ENCODE data around the gene SEC24B. TPM values are rescaled to one million over a fixed set of nuclear protein-coding genes. Genes with fewer than 3 reads are reported as not detected.

SEC24B gene
- total and polyA plus RNA-seq, 2 donors, result 19.8 to 37.8 TPM

- no peak for DNase-seq (ENCODE audit: extremely low spot score)
- WGBS, result 72% methylated on average over 2 of the region's 2 CpGs
- Histone ChIP-seq H3K27ac (ENCODE audit: low read depth) (no peak overlapping the region), H3K36me3 (ENCODE audit: insufficient read depth) (no peaks in the 10 kb centered on the region), H3K4me3 (ENCODE audit: low read depth, low read length) (no peak overlapping the region), H3K4me1 (ENCODE audit: insufficient read depth) (no peaks in the 10 kb centered on the region)
Observed at GRCh38 chr4:109589119-109589518, 155.5 kb downstream of the SEC24B start.

GRCh38 chr4:109589605-109590004, 156.0 kb downstream of the SEC24B start:
- no peak for DNase-seq (ENCODE audit: extremely low spot score)
- Histone ChIP-seq H3K27ac (ENCODE audit: low read depth) (no peak overlapping the region), H3K4me3 (ENCODE audit: low read depth, low read length) (no peak overlapping the region), H3K4me1 (ENCODE audit: insufficient read depth) (no peaks in the 10 kb centered on the region), H3K36me3 (ENCODE audit: insufficient read depth) (no peaks in the 10 kb centered on the region)
- 36% methylated on average over 2 of the region's 2 CpGs for WGBS

Small RNAs within 50 kb of the gene (small RNA-seq; reads per million reads assigned to genes)
- gene MIR576 (4.5 reads per million, percentile 91 among the genes with 10 or more reads in this experiment), gene RN7SL55P (not detected)

Other genes starting within 250 kb of the SEC24B start
- gene COL25A1, start 131.2 kb upstream of the SEC24B start, total RNA-seq, result 16.4 TPM
- 1.4 TPM for gene COL25A1, start 131.2 kb upstream of the SEC24B start, polyA plus RNA-seq
- gene MCUB, start 126.4 kb downstream of the SEC24B start, total RNA-seq, result 13.5 TPM
- gene MCUB, start 126.4 kb downstream of the SEC24B start, polyA plus RNA-seq, result 15.2 TPM

Data from urinary bladder (tissue), 4 donors.